ENCODE measurements around the gene CHTOP.
"Not testable (repeated sequence)": the region's sequence is repeated elsewhere in the genome, so short reads cannot be mapped to it uniquely, and the experiment has no call there.

CHTOP gene

GRCh38 chr1:153633754-153634665 lies at the start of gene CHTOP:
Gene CHTOP (plus strand): TSS chr1:153634066. CDS start chr1:153636589, 2,523 bp downstream.
- DNase-seq (ENCODE audit: low spot score) = peak; percentile 93

- no peak for DNase-seq (ENCODE audit: low spot score)
These were observed 48.9 kb upstream of the CHTOP start for GRCh38 chr1:153585006-153585405.

GRCh38 chr1:153586347-153586746 lies 47.5 kb upstream of the CHTOP start:
- no peak for DNase-seq (ENCODE audit: low spot score)

GRCh38 chr1:153587314-153587713 lies 46.6 kb upstream of the CHTOP start:
- no peak for DNase-seq (ENCODE audit: low spot score)

GRCh38 chr1:153588033-153588432 lies 45.8 kb upstream of the CHTOP start:
- DNase-seq (ENCODE audit: low spot score) = not testable (repeated sequence)

- no peak for DNase-seq (ENCODE audit: low spot score)
These were observed 45.4 kb upstream of the CHTOP start for GRCh38 chr1:153588482-153588881.

GRCh38 chr1:153592748-153593147 lies 41.1 kb upstream of the CHTOP start:
- no peak for DNase-seq (ENCODE audit: low spot score)

- DNase-seq (ENCODE audit: low spot score) = no peak
These were observed 36.7 kb upstream of the CHTOP start for GRCh38 chr1:153597206-153597605.

GRCh38 chr1:153598309-153599172 lies 35.3 kb upstream of the CHTOP start:
- DNase-seq (ENCODE audit: low spot score) = no peak

- no peak for DNase-seq (ENCODE audit: low spot score)
These were observed 34.0 kb upstream of the CHTOP start for GRCh38 chr1:153599847-153600246.

- no peak for DNase-seq (ENCODE audit: low spot score)
These were observed 31.1 kb upstream of the CHTOP start for GRCh38 chr1:153602749-153603148.

GRCh38 chr1:153606194-153606593 lies 27.7 kb upstream of the CHTOP start:
- DNase-seq (ENCODE audit: low spot score) = no peak

GRCh38 chr1:153607381-153607780 lies 26.5 kb upstream of the CHTOP start:
- no peak for DNase-seq (ENCODE audit: low spot score)

- no peak for DNase-seq (ENCODE audit: low spot score)
These were observed 25.7 kb upstream of the CHTOP start for GRCh38 chr1:153608089-153608682.

GRCh38 chr1:153608742-153609584 lies 24.9 kb upstream of the CHTOP start:
- DNase-seq (ENCODE audit: low spot score) = no peak

GRCh38 chr1:153609585-153609907 lies 24.3 kb upstream of the CHTOP start:
- DNase-seq (ENCODE audit: low spot score) = no peak

GRCh38 chr1:153610334-153610733 lies 23.5 kb upstream of the CHTOP start:
- DNase-seq (ENCODE audit: low spot score) = no peak

GRCh38 chr1:153610811-153611301 lies 23.0 kb upstream of the CHTOP start:
- no peak for DNase-seq (ENCODE audit: low spot score)

GRCh38 chr1:153611356-153611755 lies 22.5 kb upstream of the CHTOP start:
- no peak for DNase-seq (ENCODE audit: low spot score)

- DNase-seq (ENCODE audit: low spot score) = no peak
These were observed 21.6 kb upstream of the CHTOP start for GRCh38 chr1:153612111-153612754.

GRCh38 chr1:153612755-153613331 lies 21.0 kb upstream of the CHTOP start, which contains the start of gene S100A16:
Gene S100A16 (minus strand): TSS chr1:153613137. CDS start chr1:153608151, 4,986 bp downstream.
- peak; percentile 80 for DNase-seq (ENCODE audit: low spot score)
